CD14-positive monocyte (primary cell): Measurements from ENCODE around the gene MS4A7. TPM values are rescaled to one million over a fixed set of nuclear protein-coding genes. Genes with fewer than 3 reads are reported as not detected.

Experiments used
- DNase-seq, 3 donors: peaks; one replicate each; pipeline ENCODE4 v3.0.0-alpha.2; 2011 to 2022
- H2AFZ ChIP-seq: 2 replicates; pipeline ENCODE4 v1.6.0; 2012; ENCODE audit warnings: mild to moderate bottlenecking, low read depth, low read length, inconsistent platforms; ENCODE audit not compliant: insufficient read depth, poor library complexity, severe bottlenecking
- H3K27ac ChIP-seq, 2 donors: 1 replicate in 1 of 2; 2 replicates in 1 of 2; pipeline ENCODE4 v1.5.1; 2012 to 2013; ENCODE audit warnings: low read length in 2 of 2, control low read depth in 1 of 2, inconsistent platforms in 1 of 2, low read depth in 1 of 2, mild to moderate bottlenecking in 1 of 2
- H3K27me3 ChIP-seq, 2 donors: one replicate each; pipeline versions ENCODE4 v1.6.0 to v1.6.1; 2011 to 2013; ENCODE audit warnings: low read length in 2 of 2; ENCODE audit not compliant: control insufficient read depth in 2 of 2, insufficient read depth in 2 of 2
- H3K36me3 ChIP-seq, 2 donors: replicated peaks in 1 of 2; 1 replicate in 1 of 2; 2 replicates in 1 of 2; pipeline versions ENCODE4 v1.5.1 to v1.6.1; 2012 to 2013; ENCODE audit warnings: low read length in 2 of 2, control low read depth in 1 of 2, inconsistent platforms in 1 of 2, mild to moderate bottlenecking in 1 of 2; ENCODE audit not compliant: insufficient read depth in 2 of 2, control insufficient read depth in 1 of 2
- H3K4me1 ChIP-seq, 2 donors: 1 replicate in 1 of 2; 2 replicates in 1 of 2; pipeline versions ENCODE4 v1.5.1 to v1.6.1; 2012 to 2013; ENCODE audit warnings: low read length in 2 of 2, control low read depth in 1 of 2, inconsistent platforms in 1 of 2, mild to moderate bottlenecking in 1 of 2, moderate library complexity in 1 of 2; ENCODE audit not compliant: insufficient read depth in 2 of 2, control insufficient read depth in 1 of 2
- H3K4me2 ChIP-seq: replicated peaks from 2 replicates; pipeline ENCODE3; 2012; ENCODE audit warnings: low read length, moderate library complexity, mild to moderate bottlenecking; ENCODE audit not compliant: poor library complexity, severe bottlenecking; ENCODE audit errors: extremely low read depth
- H3K4me3 ChIP-seq, 3 experiments: fragments of 200-600 bp in 1 of 3; sonication (generic) in 1 of 3; replicated peaks in 1 of 3; 1 replicate in 2 of 3; 2 replicates in 1 of 3; pipeline ENCODE4 v1.5.1; 2011 to 2013; ENCODE audit warnings: low read length in 3 of 3, mild to moderate bottlenecking in 3 of 3, control low read depth in 2 of 3, low read depth in 2 of 3, inconsistent platforms in 1 of 3, moderate library complexity in 1 of 3
- H3K79me2 ChIP-seq: 2 replicates; pipeline ENCODE4 v1.6.0; 2012; ENCODE audit warnings: mild to moderate bottlenecking, control low read depth, inconsistent platforms, low read length, moderate library complexity; ENCODE audit not compliant: insufficient read depth
- H3K9ac ChIP-seq: 2 replicates; pipeline ENCODE4 v1.6.0; 2017; ENCODE audit warnings: low read length, mild to moderate bottlenecking; ENCODE audit not compliant: insufficient read depth, poor library complexity, severe bottlenecking
- H3K9me3 ChIP-seq, 2 donors: replicated peaks in 1 of 2; 1 replicate in 1 of 2; 2 replicates in 1 of 2; pipeline versions ENCODE4 v1.5.1 to v1.6.1; 2012 to 2013; ENCODE audit warnings: low read length in 2 of 2, control low read depth in 1 of 2; ENCODE audit not compliant: control insufficient read depth in 1 of 2, insufficient read depth in 1 of 2
- H4K20me1 ChIP-seq: 2 replicates; pipeline ENCODE4 v1.6.0; 2012; ENCODE audit warnings: mild to moderate bottlenecking, low read length, control low read depth, moderate library complexity; ENCODE audit not compliant: insufficient read depth
- H3K27ac Mint-ChIP-seq, 7 donors: one replicate each; pipeline ENCODE4 v1.8.0; 2020; ENCODE audit warnings: mild to moderate bottlenecking in 7 of 7, mixed read lengths in 7 of 7, moderate library complexity in 6 of 7, inconsistent platforms in 2 of 7
- H3K27me3 Mint-ChIP-seq, 3 donors: one replicate each; pipeline ENCODE4 v1.8.0; 2021 to 2022; ENCODE audit warnings: low read depth in 3 of 3, mild to moderate bottlenecking in 3 of 3, mixed read lengths in 3 of 3, moderate library complexity in 3 of 3, inconsistent platforms in 1 of 3
- H3K36me3 Mint-ChIP-seq, 2 donors: one replicate each; pipeline ENCODE4 v1.8.0; 2020; ENCODE audit warnings: mixed read lengths in 2 of 2, inconsistent platforms in 1 of 2, mild to moderate bottlenecking in 1 of 2
- H3K4me1 Mint-ChIP-seq: one replicate; pipeline ENCODE4 v1.8.0; 2020; ENCODE audit warnings: mild to moderate bottlenecking, mixed read lengths
- H3K4me3 Mint-ChIP-seq, 2 donors: one replicate each; pipeline ENCODE4 v1.8.0; 2020; ENCODE audit warnings: mild to moderate bottlenecking in 2 of 2, mixed read lengths in 2 of 2, moderate library complexity in 1 of 2
- H3K9me3 Mint-ChIP-seq, 7 donors: one replicate each; pipeline ENCODE4 v1.8.0; 2020 to 2022; ENCODE audit warnings: mixed read lengths in 7 of 7, mild to moderate bottlenecking in 6 of 7, moderate library complexity in 6 of 7, inconsistent platforms in 2 of 7
- CTCF ChIP-seq: fragments of 200-600 bp; IDR thresholded peaks from one replicate; pipeline ENCODE4 v1.8.0; 2022; ENCODE audit warnings: antibody characterized with exemption, mild to moderate bottlenecking
- WGBS: methylation state at CpG from one replicate; pipeline ENCODE4 v1.1.5; 2013; ENCODE audit warnings: missing lambda C conversion rate; ENCODE audit not compliant: insufficient coverage; 5-methylcytosine and 5-hydroxymethylcytosine counted together
- intact Hi-C, 2 donors: fragments of 100-400 bp; cut with micrococcal nuclease; formaldehyde crosslinking; loops; one replicate each; pipeline versions ENCODE4 v1.15.0 to v1.15.1; 2023
- polyA plus RNA-seq, 3 donors: library from polyadenylated mRNA; depleted of rRNA in 1 of 3; unstranded in 2 of 3; stranded (reverse) in 1 of 3; fragments of 300-500 nt in 2 of 3; fragments of >200 nt in 1 of 3; fragmentation: Illumina TruSeq in 2 of 3; gene quantifications; 1 replicate in 2 of 3; 2 replicates in 1 of 3; pipeline ENCODE4 v1.2.3, GENCODE V29; 2012 to 2021

The MS4A7 gene
- polyA plus RNA-seq, 3 donors: 181 to 596 (median 504) TPM

- no peaks in the 10 kb centered on the region for H3K36me3 ChIP-seq
Observed at GRCh38 chr11:60348116-60348515, 30.2 kb upstream of the MS4A7 start.

GRCh38 chr11:60349990-60350389, 28.3 kb upstream of the MS4A7 start:
- peaks cover 5 to 11% of the 10 kb centered on the region in 2 donors for H3K4me1 ChIP-seq
- H3K36me3 ChIP-seq: no peaks in the 10 kb centered on the region
- 64% methylated on average over 1 of the region's 1 CpG for WGBS
- TF ChIP-seq CTCF: no peak
- peaks cover 0 to 4% of the 10 kb centered on the region in 2 donors for H3K36me3 Mint-ChIP-seq
- no peak overlapping the region for H3K9ac ChIP-seq
- H3K27ac Mint-ChIP-seq: no peak overlapping the region
- H4K20me1 ChIP-seq: no peaks in the 10 kb centered on the region
- peak in 2 of 3 donors; percentile 40 to 46 for DNase-seq
- no peaks in the 10 kb centered on the region for H3K27me3 Mint-ChIP-seq
- no peak overlapping the region for H3K27ac ChIP-seq
- H3K4me3 ChIP-seq: no peak overlapping the region
- intact Hi-C loops: loop anchor here in 1 of 2 donors (10.0 kb wide), 1 partner anchor 265 kb away; no protein-coding TSS in a partner anchor
- H3K27me3 ChIP-seq: no peaks in the 10 kb centered on the region
- no peak overlapping the region for H2AFZ ChIP-seq
- peaks cover 7 to 12% (median 11%) of the 10 kb centered on the region in 7 donors for H3K9me3 Mint-ChIP-seq
- peaks cover 6 to 10% of the 10 kb centered on the region in 2 donors for H3K9me3 ChIP-seq
- peaks cover 13% of the 10 kb centered on the region for H3K4me1 Mint-ChIP-seq
- H3K4me2 ChIP-seq: no peak overlapping the region
- H3K4me3 Mint-ChIP-seq: no peak overlapping the region
- no peaks in the 10 kb centered on the region for H3K79me2 ChIP-seq

More at GRCh38 chr11:60348116-60348515, 30.2 kb upstream of the MS4A7 start:
- Histone ChIP-seq H2AFZ (no peak overlapping the region), H3K79me2 (no peaks in the 10 kb centered on the region), H3K27me3 (no peaks in the 10 kb centered on the region), H3K4me2 (no peak overlapping the region), H3K9me3 (no peaks in the 10 kb centered on the region), H3K4me3 (no peak overlapping the region), H3K4me1 (peaks cover 5 to 11% of the 10 kb centered on the region in 2 donors), H3K27ac (no peak overlapping the region), H4K20me1 (no peaks in the 10 kb centered on the region), H3K9ac (no peak overlapping the region)
- intact Hi-C loops: loop anchor here in 1 of 2 donors (10.0 kb wide), 1 partner anchor 267 kb away; no protein-coding TSS in a partner anchor
- Mint-ChIP-seq H3K36me3 (no peaks in the 10 kb centered on the region), H3K9me3 (no peaks in the 10 kb centered on the region), H3K27ac (no peak overlapping the region), H3K4me1 (peaks cover 13% of the 10 kb centered on the region), H3K4me3 (no peak overlapping the region), H3K27me3 (no peaks in the 10 kb centered on the region)
- TF ChIP-seq CTCF: no peak
- no peak for DNase-seq
- WGBS: 100% methylated on average over 1 of the region's 2 CpGs
